GM18951 (cell line): ENCODE results near the gene ZNF684.
A peak's percentile ranks its signal among the peaks of the same experiment; 100 is the strongest.
"Not testable (repeated sequence)": the region's sequence is repeated elsewhere in the genome, so short reads cannot be mapped to it uniquely, and the experiment has no call there.

Source experiments
- POLR2A ChIP-seq: IDR thresholded peaks from 4 replicates; pipeline ENCODE4 v1.6.1; 2011; ENCODE audit warnings: mild to moderate bottlenecking; ENCODE audit not compliant: insufficient read length, insufficient read depth; ENCODE audit errors: extremely low read depth
- in situ Hi-C: fragments of 300-500 bp; cut with MboI; formaldehyde crosslinking; loops from one replicate; pipeline ENCODE4 v1.12.0; 2022; ENCODE audit warnings: low sequenced_read_pairs, mixed read lengths, inconsistent platforms; ENCODE audit not compliant: unreplicated experiment

Gene ZNF684

GRCh38 chr1:40531381-40532061 lies at the start of gene ZNF684:
Gene ZNF684 (plus strand): TSS chr1:40531637. CDS start chr1:40533167, 1,530 bp downstream.
- peak; percentile 82 for TF ChIP-seq POLR2A
- in situ Hi-C loops: no loop called here

DNA sequence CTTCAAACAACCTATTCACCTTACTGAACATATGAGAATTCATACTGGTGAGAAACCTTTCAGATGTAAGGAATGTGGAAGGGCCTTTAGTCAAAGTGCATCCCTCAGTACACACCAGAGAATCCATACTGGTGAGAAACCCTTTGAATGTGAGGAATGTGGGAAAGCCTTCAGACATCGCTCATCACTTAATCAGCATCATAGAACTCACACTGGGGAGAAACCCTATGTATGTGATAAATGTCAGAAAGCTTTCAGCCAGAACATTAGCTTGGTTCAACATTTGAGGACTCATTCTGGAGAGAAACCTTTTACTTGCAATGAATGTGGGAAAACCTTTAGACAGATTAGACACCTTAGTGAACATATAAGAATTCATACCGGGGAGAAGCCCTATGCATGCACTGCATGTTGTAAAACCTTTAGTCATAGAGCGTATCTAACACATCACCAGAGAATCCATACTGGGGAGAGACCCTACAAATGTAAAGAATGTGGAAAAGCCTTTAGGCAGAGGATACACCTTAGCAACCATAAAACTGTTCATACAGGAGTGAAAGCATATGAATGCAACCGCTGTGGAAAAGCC lies 36.0 kb upstream of the ZNF684 start:
- in situ Hi-C loops: no loop called here
- TF ChIP-seq POLR2A: no peak

DNA sequence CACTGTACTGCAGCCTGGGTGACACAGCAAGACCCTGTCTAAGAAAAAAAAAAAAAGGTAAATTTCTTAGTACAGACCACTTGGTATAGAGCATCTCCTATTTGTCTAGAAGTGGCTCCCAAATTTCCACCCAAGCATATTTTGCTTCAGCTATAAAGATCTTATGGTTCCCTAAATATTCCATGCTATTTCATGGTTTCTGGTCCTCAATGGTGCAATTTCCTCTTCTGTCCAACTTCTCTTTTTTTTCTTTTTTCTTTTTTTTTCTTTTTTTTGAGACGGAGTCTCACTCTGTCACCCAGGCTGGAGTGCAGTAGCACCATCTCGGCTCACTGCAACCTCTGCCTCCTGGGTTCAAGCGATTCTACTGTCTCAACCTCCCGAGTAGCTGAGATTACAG lies 28.8 kb upstream of the ZNF684 start:
- in situ Hi-C loops: loop anchor here (10.0 kb wide), 1 partner anchor 48 kb away; the partner anchor contains the start of gene ZFP69B

DNA sequence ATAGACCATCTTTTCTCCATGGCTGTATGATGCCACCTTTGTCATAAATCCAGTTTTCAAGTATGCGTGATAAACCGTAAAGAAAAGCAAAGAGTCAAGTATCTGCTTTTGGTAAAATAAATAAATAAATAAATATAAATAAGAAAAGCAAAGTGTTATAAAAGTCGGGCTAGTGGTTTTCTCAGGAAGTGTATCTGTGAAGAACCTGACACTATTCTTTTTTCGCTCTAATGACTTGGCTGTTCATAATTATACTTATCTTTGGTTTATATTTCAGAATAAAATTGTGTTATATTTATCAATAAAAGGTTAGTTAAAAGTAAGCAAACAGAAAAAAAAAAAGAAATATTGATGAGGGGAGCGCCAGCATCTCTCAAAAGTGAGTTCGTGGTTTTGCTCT lies 23.5 kb upstream of the ZNF684 start:
- in situ Hi-C loops: loop anchor here (10.0 kb wide), 1 partner anchor 53 kb away; the partner anchor contains the start of gene ZFP69B
- TF ChIP-seq POLR2A: no peak

DNA sequence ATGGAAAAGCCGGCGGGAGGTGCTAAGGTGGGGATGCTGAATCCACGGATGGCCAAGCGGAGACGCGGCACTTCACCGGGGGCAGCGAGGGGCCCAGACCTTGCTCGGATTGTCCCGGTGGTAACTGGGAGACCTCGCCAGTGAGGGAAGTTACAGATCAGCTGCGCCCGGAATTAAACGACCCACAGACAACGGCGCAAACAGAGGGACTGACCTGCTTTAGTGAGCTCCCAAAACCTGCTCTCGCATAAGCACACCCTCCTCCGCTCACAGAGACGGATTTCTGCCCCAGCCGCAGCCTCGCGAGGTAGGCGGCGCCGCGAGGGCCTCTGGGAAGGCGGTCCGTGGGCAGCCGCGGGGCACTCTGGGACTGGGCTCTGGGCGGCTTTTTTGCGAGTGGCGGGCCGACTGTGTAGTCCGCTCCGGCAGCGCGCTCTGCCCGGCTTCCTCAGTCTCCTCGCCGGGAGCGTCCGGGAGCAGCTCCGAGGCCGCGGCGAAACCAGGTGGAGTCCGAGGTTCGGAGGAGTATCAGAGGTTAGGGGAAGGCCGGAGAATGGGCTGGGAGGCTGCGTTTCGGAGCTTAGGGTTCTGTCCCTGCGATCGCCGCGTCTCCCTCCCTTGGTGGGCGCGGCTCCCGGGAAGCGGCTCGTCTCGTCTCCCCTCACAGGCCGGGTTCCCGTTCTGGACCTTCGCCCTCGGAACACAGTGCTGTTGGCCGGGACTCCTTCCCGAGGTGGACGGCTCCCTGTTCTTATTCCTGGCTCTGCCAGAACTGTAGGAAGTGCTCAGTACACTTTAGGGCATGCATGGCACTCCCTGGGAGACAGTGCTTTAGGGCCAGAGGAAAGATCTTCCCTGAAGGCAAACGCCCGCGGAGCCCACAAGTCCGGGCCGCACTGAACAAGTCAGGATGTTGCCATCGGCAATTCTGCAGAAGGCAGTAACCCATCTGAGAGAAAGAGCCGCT lies 22.8 kb upstream of the ZNF684 start, which contains the start of gene EXO5:
EXO5 (plus strand) TSS at position 393 of the 967 bp plus-strand sequence. CDS start 5,778 bp downstream, outside the sequence.
- TF ChIP-seq POLR2A: peak; percentile 82
- in situ Hi-C loops: loop anchor here (10.0 kb wide), 1 partner anchor 54 kb away; the partner anchor contains the start of gene ZFP69B

DNA sequence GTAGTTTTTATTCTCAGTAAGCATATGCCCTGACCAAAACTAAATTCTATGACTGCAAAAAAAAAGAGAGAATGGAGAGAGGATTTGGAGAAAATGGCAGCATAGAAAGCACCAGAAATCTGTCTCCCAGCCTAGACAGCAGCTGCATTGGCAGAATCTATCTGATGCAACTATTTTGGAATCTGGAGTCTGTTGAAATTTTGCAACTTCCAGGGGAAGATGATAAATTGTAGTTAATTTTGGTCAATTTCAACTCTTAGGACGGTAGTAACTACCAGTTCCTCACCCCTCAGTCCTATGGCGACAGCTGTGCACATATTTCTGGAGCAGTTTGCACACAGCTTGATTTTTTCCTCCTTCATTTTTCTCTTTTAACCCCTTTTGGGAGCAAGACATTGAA lies 11.9 kb upstream of the ZNF684 start:
- no peak for TF ChIP-seq POLR2A
- in situ Hi-C loops: no loop called here

- no peak for TF ChIP-seq POLR2A
- in situ Hi-C loops: no loop called here
Observed at GRCh38 chr1:40530735-40531380, 579 bp upstream of the ZNF684 start.

DNA sequence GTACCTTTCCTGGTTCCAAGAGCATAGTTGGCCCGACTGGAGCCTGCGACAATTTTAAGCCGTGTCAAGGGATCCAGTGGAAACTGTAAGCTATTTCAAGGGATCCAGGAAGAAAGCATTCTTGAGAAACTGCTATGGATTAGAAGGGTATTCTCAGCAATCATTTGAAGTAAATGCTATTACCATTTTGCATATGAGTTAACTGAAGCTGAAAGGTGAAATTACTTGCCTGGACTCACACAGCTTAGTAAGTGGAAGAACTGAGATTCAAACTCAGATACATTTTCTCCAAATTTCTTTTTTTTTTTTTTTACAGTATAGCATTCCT lies 589 bp downstream of the ZNF684 start:
- no peak for TF ChIP-seq POLR2A
- in situ Hi-C loops: no loop called here

DNA sequence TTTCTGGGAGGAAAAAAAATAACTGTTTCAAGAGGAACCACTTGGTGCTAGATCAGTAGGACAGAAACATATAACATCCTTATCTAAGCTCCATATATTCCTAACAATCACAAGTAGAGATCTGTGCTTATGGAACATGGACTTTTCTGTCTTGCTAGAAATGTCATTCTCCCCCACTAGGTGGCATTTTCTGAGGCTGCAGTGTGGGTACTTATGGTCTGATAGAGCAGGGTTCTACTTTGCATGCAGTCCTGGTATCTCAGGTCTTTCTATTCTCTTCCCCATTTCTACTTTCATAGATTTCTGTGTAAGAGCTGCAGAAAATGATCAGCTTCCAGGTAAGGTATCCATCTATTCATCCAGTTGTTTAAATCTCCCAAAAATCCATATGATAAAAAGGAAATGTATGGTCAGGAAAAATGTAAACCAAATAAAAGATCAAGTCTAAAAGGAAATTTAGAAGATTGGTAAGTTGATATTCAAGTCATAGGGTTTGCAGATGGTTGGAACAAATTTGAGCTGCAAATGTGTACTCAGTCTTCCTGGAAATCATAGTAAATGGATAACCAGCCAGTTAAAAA lies 1.5 kb downstream of the ZNF684 start:
- in situ Hi-C loops: no loop called here
- TF ChIP-seq POLR2A: no peak

GRCh38 chr1:40534589-40534988 lies 3.2 kb downstream of the ZNF684 start:
- in situ Hi-C loops: no loop called here
- TF ChIP-seq POLR2A: no peak

DNA sequence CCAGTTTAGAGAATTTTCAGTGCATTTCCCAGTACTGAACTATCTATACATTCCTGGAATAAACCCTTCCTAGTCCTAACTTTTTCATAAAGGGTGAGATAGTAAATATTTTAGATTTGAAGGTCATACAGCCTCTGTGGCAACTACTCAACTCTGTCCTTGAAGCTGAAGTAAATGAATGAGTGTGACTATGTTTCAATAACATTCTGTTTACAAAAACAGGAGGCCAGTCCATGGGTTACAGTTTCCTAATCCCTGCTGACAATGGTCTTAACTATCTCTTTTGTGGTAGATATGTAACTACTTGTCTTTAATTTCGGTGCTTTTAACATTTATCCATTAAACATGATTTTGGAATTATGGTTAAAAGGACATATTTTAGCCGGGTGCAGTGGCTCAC lies 4.3 kb downstream of the ZNF684 start:
- TF ChIP-seq POLR2A: no peak

DNA sequence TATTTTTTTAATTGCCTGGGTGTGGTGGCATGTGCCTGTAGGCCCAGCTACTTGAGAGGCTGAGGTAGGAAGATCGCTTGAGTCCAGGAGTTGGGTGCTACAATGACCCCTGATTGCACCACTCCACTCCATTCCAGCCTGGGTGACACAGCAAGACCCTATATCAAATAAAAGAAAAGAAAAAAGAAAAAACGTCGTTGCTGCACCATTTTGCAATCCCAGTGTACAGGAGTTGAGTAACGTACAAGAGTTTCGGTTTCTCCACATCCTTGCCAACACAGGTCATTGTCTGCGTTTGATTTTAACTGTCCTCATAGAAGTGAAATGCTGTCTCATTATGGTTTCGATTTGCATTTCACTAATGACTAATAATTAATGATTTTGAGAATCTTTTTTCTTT lies 7.9 kb downstream of the ZNF684 start:
- in situ Hi-C loops: no loop called here
- TF ChIP-seq POLR2A: no peak

More for the DNA sequence above, 4.3 kb downstream of the ZNF684 start:
- in situ Hi-C loops: no loop called here

GRCh38 chr1:40546957-40547356 lies 15.5 kb downstream of the ZNF684 start:
- in situ Hi-C loops: no loop called here
- TF ChIP-seq POLR2A: no peak

GRCh38 chr1:40553017-40553416 lies 21.6 kb downstream of the ZNF684 start:
- TF ChIP-seq POLR2A: no peak
- in situ Hi-C loops: no loop called here

- in situ Hi-C loops: not testable (repeated sequence)
Observed at GRCh38 chr1:40554807-40555206, 23.4 kb downstream of the ZNF684 start.
